Measurements from ENCODE around the gene KPNA2. TPM values are rescaled to one million over a fixed set of nuclear protein-coding genes. Genes with fewer than 3 reads are reported as not detected.
"Not testable (repeated sequence)": the region's sequence is repeated elsewhere in the genome, so short reads cannot be mapped to it uniquely, and the experiment has no call there.

The KPNA2 gene
- total and polyA plus RNA-seq, 8 donors, result 3.3 to 10.5 (median 5.7) TPM

DNA sequence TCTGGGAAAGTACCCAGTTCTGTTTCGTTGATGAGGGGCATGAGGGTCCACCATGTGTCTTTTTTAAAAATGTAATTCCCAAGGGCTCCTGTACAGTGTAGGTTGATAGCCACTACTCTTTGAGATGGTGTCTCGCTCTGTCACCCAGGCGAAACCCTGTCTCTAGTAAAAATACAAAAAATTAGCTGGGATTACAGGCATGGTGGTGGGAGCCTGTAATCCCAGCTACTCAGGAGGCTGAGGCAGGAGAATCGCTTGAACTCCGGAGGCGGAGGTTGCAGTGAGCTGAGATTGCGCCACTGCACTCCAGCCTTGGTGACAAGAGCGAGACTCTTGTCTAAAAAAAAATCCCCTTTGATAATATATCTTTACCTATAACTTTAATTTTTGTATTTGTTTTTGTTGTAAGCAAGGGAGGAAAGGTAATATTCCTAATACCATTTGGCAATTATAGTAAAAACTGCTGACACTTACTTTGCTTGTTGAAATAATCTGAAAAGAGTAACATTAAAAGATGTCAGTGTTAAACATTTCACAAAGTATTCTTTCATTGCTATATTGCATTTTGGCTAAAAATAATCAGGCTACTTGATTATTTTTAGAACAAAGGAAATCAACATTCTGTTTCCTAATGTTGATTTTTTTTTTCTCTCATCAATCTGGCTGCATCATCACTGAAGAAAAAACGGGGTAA is 11.8 kb downstream of the KPNA2 start:
- no peak for FAIRE-seq
- DNase-seq, result no peak
- no peaks in the 10 kb centered on the region for H3K9me3 ChIP-seq
- no peak overlapping the region for H3K27ac ChIP-seq
- no peak for TF ChIP-seq CTCF (IDR thresholded peaks at IDR 0.05)
- intact Hi-C loops (cut with DNase I), result no loop called here
- WGBS, 2 donors, result 79 to 84% methylated on average over 9 of the region's 9 CpGs
- ATAC-seq, result no peak
- no peaks in the 10 kb centered on the region for H3K27me3 ChIP-seq
- H3K4me1 ChIP-seq, result no peaks in the 10 kb centered on the region
- H3K4me3 ChIP-seq, result no peak overlapping the region
- peaks cover 0 to 16% (median 0%) of the 10 kb centered on the region in 3 donors for H3K36me3 ChIP-seq

- intact Hi-C loops (cut with DNase I); FAIRE-seq; H3K27ac ChIP-seq; ATAC-seq; H3K4me3 ChIP-seq; H3K9me3 ChIP-seq; DNase-seq; H3K27me3 ChIP-seq; H3K4me1 ChIP-seq: not testable (repeated sequence)
- H3K36me3 ChIP-seq, result peaks cover 0 to 14% (median 0%) of the 10 kb centered on the region in 3 donors
- 77 to 82% methylated on average over 7 of the region's 7 CpGs for WGBS, 2 donors
These were observed 12.5 kb downstream of the KPNA2 start for GRCh38 chr17:68047890-68048542.

DNA sequence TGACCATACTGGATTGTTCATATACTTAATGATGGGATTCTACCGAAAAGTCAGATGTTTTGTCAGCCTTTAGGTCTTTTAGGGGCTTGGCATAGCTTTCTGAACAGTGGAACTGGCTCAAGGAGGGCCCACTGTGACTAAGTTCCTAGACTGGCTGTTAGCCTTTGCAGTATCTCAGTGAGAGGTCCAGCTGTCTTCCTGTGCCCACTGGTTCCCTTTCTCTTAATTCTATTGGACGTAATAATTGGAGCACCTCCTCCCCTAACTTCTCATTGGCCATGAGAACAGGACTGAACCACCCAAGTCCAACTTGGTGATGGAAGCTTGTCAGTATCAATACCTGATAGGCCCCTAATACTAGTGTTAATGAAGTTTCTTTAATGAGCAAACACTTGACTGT is 13.5 kb downstream of the KPNA2 start:
- no peak for TF ChIP-seq CTCF (IDR thresholded peaks at IDR 0.05)
- Histone ChIP-seq H3K27ac (no peak overlapping the region), H3K36me3 (peaks cover 0 to 7% (median 0%) of the 10 kb centered on the region in 3 donors), H3K27me3 (no peaks in the 10 kb centered on the region), H3K4me3 (no peak overlapping the region), H3K9me3 (no peaks in the 10 kb centered on the region), H3K4me1 (no peaks in the 10 kb centered on the region)
- intact Hi-C loops (cut with DNase I), result no loop called here
- FAIRE-seq (no peak), DNase-seq (no peak), ATAC-seq (no peak)
- 95% methylated on average over 2 of the region's 2 CpGs for WGBS, 2 donors

- H3K36me3 ChIP-seq; FAIRE-seq; intact Hi-C loops (cut with DNase I); DNase-seq; H3K4me3 ChIP-seq; H3K27ac ChIP-seq; H3K4me1 ChIP-seq; H3K9me3 ChIP-seq; H3K27me3 ChIP-seq; ATAC-seq: not testable (repeated sequence)
- WGBS, 2 donors, result 80 to 86% methylated on average over 4 of the region's 4 CpGs
These were observed 14.4 kb downstream of the KPNA2 start for GRCh38 chr17:68049812-68050437.

DNA sequence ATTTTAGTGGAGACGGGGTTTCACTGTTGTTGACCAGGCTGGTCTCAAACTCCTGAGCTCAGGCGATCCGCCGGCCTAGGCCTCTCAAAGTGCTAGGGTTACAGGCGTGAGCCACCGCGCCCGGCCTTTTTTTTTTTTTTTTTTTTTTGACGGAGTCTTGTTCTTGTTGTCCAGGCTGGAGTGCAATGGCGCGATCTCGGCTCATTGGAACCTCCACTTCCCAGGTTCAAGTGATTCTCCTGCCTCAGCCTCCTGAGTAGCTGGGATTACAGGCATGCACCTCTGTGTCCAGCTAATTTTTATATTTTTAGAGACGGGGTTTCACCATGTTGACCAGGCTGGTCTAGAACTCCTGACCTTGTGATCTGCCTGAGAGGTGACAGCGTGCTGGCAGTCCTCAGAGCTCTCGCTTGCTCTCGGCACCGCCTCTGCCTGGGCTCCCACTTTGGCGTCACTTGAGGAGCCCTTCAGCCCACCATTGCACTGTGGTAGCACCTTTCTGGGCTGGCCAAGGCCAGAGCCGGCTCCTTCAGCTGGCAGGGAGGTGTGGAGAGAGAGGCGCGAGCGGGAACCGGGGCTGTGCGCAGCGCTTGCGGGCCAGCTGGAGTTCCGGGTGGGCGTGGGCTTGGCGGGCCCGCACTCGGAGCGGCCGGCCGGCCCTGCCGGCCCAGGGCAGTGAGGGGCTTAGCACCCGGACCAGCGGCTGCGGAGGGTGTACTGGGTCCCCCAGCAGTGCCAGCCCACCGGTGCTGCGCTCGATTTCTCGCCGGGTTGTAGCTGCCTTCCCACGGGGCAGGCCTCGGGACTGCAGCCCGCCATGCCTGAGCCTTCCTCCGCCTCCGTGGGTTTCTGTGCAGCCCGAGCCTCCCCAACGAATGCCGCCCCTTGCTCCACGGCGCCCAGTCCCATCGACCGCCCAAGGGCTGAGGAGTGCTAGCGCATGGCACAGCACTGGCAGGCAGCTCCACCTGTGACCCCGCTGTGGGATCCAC is 16.1 kb downstream of the KPNA2 start:
- ATAC-seq; H3K4me1 ChIP-seq; H3K36me3 ChIP-seq; H3K27me3 ChIP-seq; intact Hi-C loops (cut with DNase I); FAIRE-seq; H3K27ac ChIP-seq; H3K4me3 ChIP-seq; H3K9me3 ChIP-seq: not testable (repeated sequence)
- peak in 2 of 6 donors; percentile 37 to 59 for DNase-seq
- WGBS, 2 donors, result 94 to 96% methylated on average over 52 to 57 of the region's 57 CpGs

- ATAC-seq, result no peak
- WGBS, 2 donors, result 87 to 92% methylated on average over 14 of the region's 14 CpGs
These were observed 17.3 kb downstream of the KPNA2 start for GRCh38 chr17:68052810-68053209.

More at GRCh38 chr17:68052810-68053209, 17.3 kb downstream of the KPNA2 start:
- Histone ChIP-seq H3K27me3 (no peaks in the 10 kb centered on the region), H3K36me3 (no peaks in the 10 kb centered on the region), H3K9me3 (no peaks in the 10 kb centered on the region), H3K4me1 (no peaks in the 10 kb centered on the region), H3K27ac (no peak overlapping the region), H3K4me3 (no peak overlapping the region)
- TF ChIP-seq CTCF (IDR thresholded peaks at IDR 0.05), result no peak
- no peak for FAIRE-seq
- peak in 1 of 6 donors; percentile 13 for DNase-seq
- intact Hi-C loops (cut with DNase I), result no loop called here

Data from pancreas (tissue), 10 donors.